Liver (tissue), 9 donors: ENCODE measurements around the gene SUPT5H. TPM values are rescaled to one million over a fixed set of nuclear protein-coding genes. Genes with fewer than 3 reads are reported as not detected.

ENCODE experiments used
- DNase-seq: peaks from one replicate; pipeline ENCODE4 v3.0.0-alpha.2; 2017; ENCODE audit warnings: low spot score
- H3K27ac ChIP-seq, 2 donors: one replicate each; pipeline ENCODE4 v1.7.0; 2013; ENCODE audit warnings: inconsistent platforms in 2 of 2, low read length in 2 of 2, control low read depth in 1 of 2, low read depth in 1 of 2, mild to moderate bottlenecking in 1 of 2
- H3K27me3 ChIP-seq, 4 donors: one replicate each; pipeline versions ENCODE4 v1.6.1 to v1.7.0; 2013; ENCODE audit warnings: low read length in 3 of 4, inconsistent platforms in 1 of 4, mild to moderate bottlenecking in 1 of 4, moderate library complexity in 1 of 4; ENCODE audit not compliant: control insufficient read depth in 4 of 4, insufficient read depth in 4 of 4
- H3K36me3 ChIP-seq, 4 donors: one replicate each; pipeline versions ENCODE4 v1.6.1 to v1.7.0; 2013; ENCODE audit warnings: low read length in 3 of 4, mild to moderate bottlenecking in 3 of 4, low read depth in 1 of 4, moderate library complexity in 1 of 4; ENCODE audit not compliant: control insufficient read depth in 4 of 4, insufficient read depth in 3 of 4
- H3K4me1 ChIP-seq, 4 donors: one replicate each; pipeline versions ENCODE4 v1.6.1 to v1.7.0; 2013; ENCODE audit warnings: low read length in 3 of 4, mild to moderate bottlenecking in 3 of 4, moderate library complexity in 1 of 4; ENCODE audit not compliant: control insufficient read depth in 4 of 4, insufficient read depth in 4 of 4
- H3K4me3 ChIP-seq, 3 donors: one replicate each; pipeline versions ENCODE4 v1.6.1 to v1.7.0; 2013; ENCODE audit warnings: low read length in 3 of 3, control low read depth in 1 of 3, low read depth in 1 of 3, mild to moderate bottlenecking in 1 of 3
- H3K9ac ChIP-seq, 2 donors: one replicate each; pipeline ENCODE4 v1.7.0; 2013; ENCODE audit warnings: low read length in 2 of 2, mild to moderate bottlenecking in 2 of 2, moderate library complexity in 2 of 2, control low read depth in 1 of 2, low read depth in 1 of 2
- H3K9me3 ChIP-seq, 4 donors: one replicate each; pipeline versions ENCODE4 v1.6.1 to v1.7.0; 2013; ENCODE audit warnings: low read length in 3 of 4; ENCODE audit not compliant: control insufficient read depth in 4 of 4
- EGR1 ChIP-seq, 2 donors: IDR thresholded peaks; 2 replicates each; pipeline ENCODE4 v1.6.1; 2016 to 2018; ENCODE audit warnings: antibody characterized with exemption in 2 of 2, low read depth in 2 of 2
- FOXA1 ChIP-seq: IDR thresholded peaks from 2 replicates; pipeline ENCODE4 v1.6.1; 2016; ENCODE audit warnings: antibody characterized with exemption
- FOXA2 ChIP-seq: IDR thresholded peaks from 2 replicates; pipeline ENCODE4 v1.6.1; 2016; ENCODE audit warnings: antibody characterized with exemption
- GABPA ChIP-seq, 2 donors: IDR thresholded peaks in 1 of 2; conservative IDR thresholded peaks in 1 of 2; 2 replicates each; pipeline ENCODE4 v1.6.1; 2016; ENCODE audit warnings: antibody characterized with exemption in 2 of 2, mild to moderate bottlenecking in 1 of 2, moderate library complexity in 1 of 2
- HNF4A ChIP-seq, 2 donors: conservative IDR thresholded peaks; 2 replicates each; pipeline ENCODE4 v1.6.1; 2016; ENCODE audit warnings: antibody characterized with exemption in 2 of 2, mild to moderate bottlenecking in 2 of 2
- HNF4G ChIP-seq: IDR thresholded peaks from 2 replicates; pipeline ENCODE4 v1.6.1; 2016; ENCODE audit warnings: antibody characterized with exemption
- JUND ChIP-seq, 2 donors: IDR thresholded peaks; 2 replicates each; pipeline ENCODE4 v1.6.1; 2016; ENCODE audit warnings: antibody characterized with exemption in 2 of 2
- NR2F2 ChIP-seq: IDR thresholded peaks from 2 replicates; pipeline ENCODE4 v1.6.1; 2016; ENCODE audit warnings: antibody characterized with exemption
- RAD21 ChIP-seq, 2 donors: IDR thresholded peaks; 2 replicates each; pipeline ENCODE4 v1.6.1; 2016; ENCODE audit warnings: antibody characterized with exemption in 2 of 2, mild to moderate bottlenecking in 2 of 2
- RXRA ChIP-seq, 2 donors: IDR thresholded peaks; 2 replicates each; pipeline ENCODE4 v1.6.1; 2017 to 2018; ENCODE audit warnings: antibody characterized with exemption in 2 of 2, mild to moderate bottlenecking in 1 of 2
- SP1 ChIP-seq: IDR thresholded peaks from 2 replicates; pipeline ENCODE4 v1.6.1; 2018; ENCODE audit warnings: antibody characterized with exemption, mild to moderate bottlenecking
- TAF1 ChIP-seq: conservative IDR thresholded peaks from 2 replicates; pipeline ENCODE4 v1.6.1; 2016; ENCODE audit warnings: antibody characterized with exemption, mild to moderate bottlenecking
- YY1 ChIP-seq: IDR thresholded peaks from 2 replicates; pipeline ENCODE4 v1.6.1; 2016; ENCODE audit warnings: antibody characterized with exemption, mild to moderate bottlenecking
- WGBS: extraction: QIAGEN DNeasy Blood & Tissue Kit; methylation state at CpG from one replicate; pipeline ENCODE4 v1.1.7; 2013; 5-methylcytosine and 5-hydroxymethylcytosine counted together
- polyA plus RNA-seq, 2 donors: library from polyadenylated mRNA; stranded (reverse) in 1 of 2; unstranded in 1 of 2; fragments of 200-250 nt in 1 of 2; fragments of >200 nt in 1 of 2; fragmentation: Nextera tagmentation in 1 of 2; extraction: Ambion mirVana in 1 of 2; gene quantifications; one replicate each; pipeline versions ENCODE4 v1.2.1 to v1.2.3, GENCODE V29; 2013 to 2015
- total RNA-seq, 2 donors: library from RNA; depleted of rRNA; stranded (reverse); fragments of >200 nt; gene quantifications; one replicate each; pipeline ENCODE4 v1.2.3, GENCODE V29; 2014
- TF ChIP-seq, protein P1 (sequence below): fragments of 150-350 bp; IDR thresholded peaks from 2 replicates; pipeline ENCODE4 v1.5.1; 2017; ENCODE audit warnings: improper control_type of control experiment, low read depth, low read length; ENCODE audit not compliant: missing input control
- TF ChIP-seq, protein P2 (sequence below): IDR thresholded peaks from 2 replicates; pipeline ENCODE4 v1.6.1; 2016; ENCODE audit warnings: antibody characterized with exemption
- TF ChIP-seq, protein P3 (sequence below): IDR thresholded peaks from 2 replicates; pipeline ENCODE4 v1.6.1; 2016; ENCODE audit warnings: antibody characterized with exemption
- TF ChIP-seq, protein P4 (sequence below): IDR thresholded peaks from 2 replicates; pipeline ENCODE4 v1.6.1; 2016; ENCODE audit warnings: antibody characterized with exemption
- TF ChIP-seq, protein P5 (sequence below): IDR thresholded peaks from 2 replicates; pipeline ENCODE4 v1.6.1; 2016; ENCODE audit warnings: antibody characterized with exemption, mild to moderate bottlenecking
- donor health status: healthy.
- donor health status: healthy.
- donor health status: healthy.
- donor health status: healthy.
- donor health status: healthy.

Gene SUPT5H
- total and polyA plus RNA-seq, 4 donors, result 19.3 to 52.5 (median 45.2) TPM

DNA sequence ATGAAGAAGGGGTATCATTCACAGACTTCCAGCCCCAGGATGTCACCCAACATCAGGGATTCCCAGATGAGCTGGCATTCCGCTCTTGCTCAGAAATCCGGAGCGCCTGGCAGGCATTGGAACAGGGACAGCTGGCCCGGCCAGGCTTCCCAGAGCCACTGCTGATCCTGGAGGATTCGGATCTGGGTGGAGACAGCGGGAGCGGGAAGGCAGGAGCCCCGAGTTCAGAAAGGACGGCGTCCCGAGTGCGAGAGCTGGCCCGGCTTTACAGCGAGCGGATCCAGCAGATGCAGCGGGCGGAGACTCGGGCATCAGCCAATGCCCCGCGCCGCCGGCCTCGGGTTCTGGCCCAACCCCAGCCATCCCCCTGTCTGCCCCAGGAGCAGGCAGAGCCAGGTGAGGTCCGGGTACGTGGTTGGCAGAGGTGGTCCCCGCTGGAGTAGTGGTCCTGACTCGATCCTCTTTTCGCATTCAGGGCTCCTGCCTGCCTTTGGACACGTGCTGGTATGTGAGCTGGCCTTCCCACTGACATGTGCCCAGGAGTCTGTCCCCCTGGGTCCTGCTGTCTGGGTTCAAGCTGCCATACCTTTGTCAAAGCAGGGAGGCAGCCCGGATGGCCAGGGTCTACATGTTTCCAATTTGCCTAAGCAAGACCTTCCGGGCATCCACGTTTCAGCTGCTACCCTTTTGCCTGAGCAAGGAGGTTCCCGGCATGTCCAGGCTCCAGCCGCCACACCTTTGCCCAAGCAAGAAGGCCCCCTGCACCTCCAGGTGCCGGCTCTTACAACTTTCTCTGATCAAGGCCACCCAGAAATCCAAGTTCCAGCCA, 21.9 kb upstream of the SUPT5H start (continued):
- TF ChIP-seq, protein P1, sequence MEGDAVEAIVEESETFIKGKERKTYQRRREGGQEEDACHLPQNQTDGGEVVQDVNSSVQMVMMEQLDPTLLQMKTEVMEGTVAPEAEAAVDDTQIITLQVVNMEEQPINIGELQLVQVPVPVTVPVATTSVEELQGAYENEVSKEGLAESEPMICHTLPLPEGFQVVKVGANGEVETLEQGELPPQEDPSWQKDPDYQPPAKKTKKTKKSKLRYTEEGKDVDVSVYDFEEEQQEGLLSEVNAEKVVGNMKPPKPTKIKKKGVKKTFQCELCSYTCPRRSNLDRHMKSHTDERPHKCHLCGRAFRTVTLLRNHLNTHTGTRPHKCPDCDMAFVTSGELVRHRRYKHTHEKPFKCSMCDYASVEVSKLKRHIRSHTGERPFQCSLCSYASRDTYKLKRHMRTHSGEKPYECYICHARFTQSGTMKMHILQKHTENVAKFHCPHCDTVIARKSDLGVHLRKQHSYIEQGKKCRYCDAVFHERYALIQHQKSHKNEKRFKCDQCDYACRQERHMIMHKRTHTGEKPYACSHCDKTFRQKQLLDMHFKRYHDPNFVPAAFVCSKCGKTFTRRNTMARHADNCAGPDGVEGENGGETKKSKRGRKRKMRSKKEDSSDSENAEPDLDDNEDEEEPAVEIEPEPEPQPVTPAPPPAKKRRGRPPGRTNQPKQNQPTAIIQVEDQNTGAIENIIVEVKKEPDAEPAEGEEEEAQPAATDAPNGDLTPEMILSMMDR, result no peak

DNA sequence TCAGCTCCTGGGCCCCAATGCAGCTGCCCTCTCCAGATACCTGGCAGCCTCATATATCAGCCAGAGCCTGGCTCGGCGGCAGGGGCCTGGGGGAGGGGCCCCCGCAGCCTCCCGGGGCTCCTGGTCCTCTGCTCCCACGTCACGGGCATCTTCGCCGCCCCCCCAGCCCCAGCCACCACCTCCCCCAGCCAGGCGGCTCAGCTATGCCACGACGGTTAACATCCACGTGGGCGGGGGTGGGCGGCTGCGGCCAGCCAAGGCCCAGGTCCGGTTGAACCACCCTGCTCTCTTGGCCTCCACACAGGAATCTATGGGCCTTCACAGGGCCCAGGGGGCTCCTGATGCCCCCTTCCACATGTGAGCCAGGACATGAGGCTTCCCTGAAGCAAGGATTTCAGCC, 20.4 kb upstream of the SUPT5H start:
- 90% methylated on average over 16 of the region's 16 CpGs for WGBS
- TF ChIP-seq GABPA (IDR thresholded peaks at IDR 0.05 in 1 of 2, conservative IDR thresholded peaks at IDR 0.05 in 1 of 2), result no peak
- no peak for TF ChIP-seq HNF4A (conservative IDR thresholded peaks at IDR 0.05)
- TF ChIP-seq RXRA (IDR thresholded peaks at IDR 0.05), result no peak
- TF ChIP-seq NR2F2, result no peak
- no peak for TF ChIP-seq SP1
- TF ChIP-seq FOXA2, result no peak
- TF ChIP-seq, protein P2, sequence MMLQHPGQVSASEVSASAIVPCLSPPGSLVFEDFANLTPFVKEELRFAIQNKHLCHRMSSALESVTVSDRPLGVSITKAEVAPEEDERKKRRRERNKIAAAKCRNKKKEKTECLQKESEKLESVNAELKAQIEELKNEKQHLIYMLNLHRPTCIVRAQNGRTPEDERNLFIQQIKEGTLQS, result no peak
- TF ChIP-seq, protein P3, sequence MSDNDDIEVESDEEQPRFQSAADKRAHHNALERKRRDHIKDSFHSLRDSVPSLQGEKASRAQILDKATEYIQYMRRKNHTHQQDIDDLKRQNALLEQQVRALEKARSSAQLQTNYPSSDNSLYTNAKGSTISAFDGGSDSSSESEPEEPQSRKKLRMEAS, result no peak
- no peak for TF ChIP-seq EGR1 (IDR thresholded peaks at IDR 0.05; ENCODE audit: low read depth in 2 of 2)
- TF ChIP-seq FOXA1, result no peak
- TF ChIP-seq HNF4G, result no peak
- TF ChIP-seq, protein P4, sequence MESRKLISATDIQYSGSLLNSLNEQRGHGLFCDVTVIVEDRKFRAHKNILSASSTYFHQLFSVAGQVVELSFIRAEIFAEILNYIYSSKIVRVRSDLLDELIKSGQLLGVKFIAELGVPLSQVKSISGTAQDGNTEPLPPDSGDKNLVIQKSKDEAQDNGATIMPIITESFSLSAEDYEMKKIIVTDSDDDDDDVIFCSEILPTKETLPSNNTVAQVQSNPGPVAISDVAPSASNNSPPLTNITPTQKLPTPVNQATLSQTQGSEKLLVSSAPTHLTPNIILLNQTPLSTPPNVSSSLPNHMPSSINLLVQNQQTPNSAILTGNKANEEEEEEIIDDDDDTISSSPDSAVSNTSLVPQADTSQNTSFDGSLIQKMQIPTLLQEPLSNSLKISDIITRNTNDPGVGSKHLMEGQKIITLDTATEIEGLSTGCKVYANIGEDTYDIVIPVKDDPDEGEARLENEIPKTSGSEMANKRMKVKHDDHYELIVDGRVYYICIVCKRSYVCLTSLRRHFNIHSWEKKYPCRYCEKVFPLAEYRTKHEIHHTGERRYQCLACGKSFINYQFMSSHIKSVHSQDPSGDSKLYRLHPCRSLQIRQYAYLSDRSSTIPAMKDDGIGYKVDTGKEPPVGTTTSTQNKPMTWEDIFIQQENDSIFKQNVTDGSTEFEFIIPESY, result no peak
- TF ChIP-seq YY1, result no peak
- no peak for TF ChIP-seq TAF1
- no peak for TF ChIP-seq JUND (IDR thresholded peaks at IDR 0.05)
- no peak for TF ChIP-seq RAD21 (IDR thresholded peaks at IDR 0.05)
- TF ChIP-seq, protein P5, sequence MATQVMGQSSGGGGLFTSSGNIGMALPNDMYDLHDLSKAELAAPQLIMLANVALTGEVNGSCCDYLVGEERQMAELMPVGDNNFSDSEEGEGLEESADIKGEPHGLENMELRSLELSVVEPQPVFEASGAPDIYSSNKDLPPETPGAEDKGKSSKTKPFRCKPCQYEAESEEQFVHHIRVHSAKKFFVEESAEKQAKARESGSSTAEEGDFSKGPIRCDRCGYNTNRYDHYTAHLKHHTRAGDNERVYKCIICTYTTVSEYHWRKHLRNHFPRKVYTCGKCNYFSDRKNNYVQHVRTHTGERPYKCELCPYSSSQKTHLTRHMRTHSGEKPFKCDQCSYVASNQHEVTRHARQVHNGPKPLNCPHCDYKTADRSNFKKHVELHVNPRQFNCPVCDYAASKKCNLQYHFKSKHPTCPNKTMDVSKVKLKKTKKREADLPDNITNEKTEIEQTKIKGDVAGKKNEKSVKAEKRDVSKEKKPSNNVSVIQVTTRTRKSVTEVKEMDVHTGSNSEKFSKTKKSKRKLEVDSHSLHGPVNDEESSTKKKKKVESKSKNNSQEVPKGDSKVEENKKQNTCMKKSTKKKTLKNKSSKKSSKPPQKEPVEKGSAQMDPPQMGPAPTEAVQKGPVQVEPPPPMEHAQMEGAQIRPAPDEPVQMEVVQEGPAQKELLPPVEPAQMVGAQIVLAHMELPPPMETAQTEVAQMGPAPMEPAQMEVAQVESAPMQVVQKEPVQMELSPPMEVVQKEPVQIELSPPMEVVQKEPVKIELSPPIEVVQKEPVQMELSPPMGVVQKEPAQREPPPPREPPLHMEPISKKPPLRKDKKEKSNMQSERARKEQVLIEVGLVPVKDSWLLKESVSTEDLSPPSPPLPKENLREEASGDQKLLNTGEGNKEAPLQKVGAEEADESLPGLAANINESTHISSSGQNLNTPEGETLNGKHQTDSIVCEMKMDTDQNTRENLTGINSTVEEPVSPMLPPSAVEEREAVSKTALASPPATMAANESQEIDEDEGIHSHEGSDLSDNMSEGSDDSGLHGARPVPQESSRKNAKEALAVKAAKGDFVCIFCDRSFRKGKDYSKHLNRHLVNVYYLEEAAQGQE, result no peak
- TF ChIP-seq, protein P1, result no peak
- no peaks in the 10 kb centered on the region for H3K9me3 ChIP-seq
- DNase-seq, result no peak
- no peaks in the 10 kb centered on the region for H3K4me1 ChIP-seq
- no peaks in the 10 kb centered on the region for H3K36me3 ChIP-seq
- no peaks in the 10 kb centered on the region for H3K27me3 ChIP-seq
- H3K4me3 ChIP-seq, result no peak overlapping the region
- no peak overlapping the region for H3K9ac ChIP-seq
- no peak overlapping the region for H3K27ac ChIP-seq
